Erythroblast (primary cell): Measurements from ENCODE around the gene IGFALS.

Source experiments
- DNase-seq, 2 experiments: peaks; one replicate each; lab custom pipeline; 2025; lab: John Stamatoyannopoulos, UW
- GATA1 ChIP-seq: IDR thresholded peaks from 2 replicates; pipeline ENCODE4 v1.6.1; 2011; ENCODE audit warnings: low read depth, mild to moderate bottlenecking, control low read depth, low read length, moderate library complexity
- POLR2A ChIP-seq: IDR thresholded peaks from 2 replicates; pipeline ENCODE4 v1.6.1; 2011; ENCODE audit warnings: mild to moderate bottlenecking, low read length

Gene IGFALS

GRCh38 chr16:1822801-1823200, 29.3 kb upstream of the IGFALS start:
- TF ChIP-seq POLR2A (no peak), GATA1 (no peak)
- no peak for DNase-seq

DNA sequence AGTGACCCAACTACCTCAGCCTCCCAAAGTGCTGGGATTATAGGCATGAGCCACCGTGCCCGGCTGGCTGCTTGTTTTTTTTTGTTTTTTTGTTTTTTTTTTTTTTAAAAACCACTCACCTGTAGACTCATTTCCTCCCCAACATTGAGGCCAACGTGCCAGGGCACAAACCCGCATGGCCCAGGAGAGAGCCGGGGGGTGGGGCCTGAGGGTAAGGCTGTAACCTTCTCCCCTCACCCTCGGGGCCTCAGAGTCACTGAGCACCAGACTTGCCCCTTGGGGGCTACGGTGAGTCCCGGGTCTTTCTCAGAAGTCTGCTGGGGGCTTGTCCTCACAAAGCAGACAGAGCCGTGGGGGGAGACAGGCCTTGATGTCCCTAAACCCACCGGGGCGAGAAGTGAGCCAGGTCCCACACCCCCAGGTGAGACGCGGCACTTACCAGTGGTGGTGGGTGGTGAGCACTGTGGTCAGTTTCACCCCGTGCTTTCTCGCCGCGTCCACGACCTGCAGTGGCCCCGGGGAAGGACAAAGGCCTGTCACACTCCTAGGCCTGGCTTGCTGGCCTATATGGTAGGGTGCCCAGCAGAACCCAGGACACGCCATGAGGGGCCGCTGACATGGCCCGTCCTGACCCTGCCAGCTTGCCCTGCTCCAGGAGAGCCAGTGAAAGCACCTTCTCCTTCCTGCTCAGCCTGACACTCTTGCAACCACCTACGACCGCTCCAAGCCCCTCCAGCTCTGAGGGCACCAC, 28.5 kb upstream of the IGFALS start:
- DNase-seq, result no peak
- TF ChIP-seq POLR2A (no peak), GATA1 (no peak)

DNA sequence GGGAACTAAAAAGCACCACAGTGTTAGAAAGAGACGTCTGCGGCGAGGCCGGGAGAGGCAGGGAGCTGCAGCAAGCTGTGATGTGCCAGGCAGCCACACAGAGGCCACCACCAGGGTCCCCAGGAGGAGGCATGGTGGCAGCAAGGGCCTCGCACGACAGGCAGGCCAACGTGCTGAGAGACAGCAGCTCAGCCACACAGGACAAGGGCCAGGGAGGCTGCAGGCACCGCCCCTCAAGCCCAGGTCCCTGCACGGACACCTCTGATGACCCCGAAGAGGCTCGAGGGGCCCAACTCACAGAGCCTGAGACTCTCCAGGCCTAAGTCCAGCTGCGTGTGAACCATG, 27.4 kb upstream of the IGFALS start:
- no peak for DNase-seq
- TF ChIP-seq GATA1 (no peak), POLR2A (no peak)

- TF ChIP-seq POLR2A (peak; percentile 77), GATA1 (no peak)
- peak; percentile 75 to 87 for DNase-seq
Measured at GRCh38 chr16:1820096-1820945, 26.8 kb upstream of the IGFALS start.

- no peak for TF ChIP-seq GATA1
- no peak for DNase-seq
Measured at GRCh38 chr16:1819611-1820010, 26.1 kb upstream of the IGFALS start.

- no peak for DNase-seq
- no peak for TF ChIP-seq GATA1
- no peak for TF ChIP-seq POLR2A
Measured at GRCh38 chr16:1818873-1819525, 25.5 kb upstream of the IGFALS start.

DNA sequence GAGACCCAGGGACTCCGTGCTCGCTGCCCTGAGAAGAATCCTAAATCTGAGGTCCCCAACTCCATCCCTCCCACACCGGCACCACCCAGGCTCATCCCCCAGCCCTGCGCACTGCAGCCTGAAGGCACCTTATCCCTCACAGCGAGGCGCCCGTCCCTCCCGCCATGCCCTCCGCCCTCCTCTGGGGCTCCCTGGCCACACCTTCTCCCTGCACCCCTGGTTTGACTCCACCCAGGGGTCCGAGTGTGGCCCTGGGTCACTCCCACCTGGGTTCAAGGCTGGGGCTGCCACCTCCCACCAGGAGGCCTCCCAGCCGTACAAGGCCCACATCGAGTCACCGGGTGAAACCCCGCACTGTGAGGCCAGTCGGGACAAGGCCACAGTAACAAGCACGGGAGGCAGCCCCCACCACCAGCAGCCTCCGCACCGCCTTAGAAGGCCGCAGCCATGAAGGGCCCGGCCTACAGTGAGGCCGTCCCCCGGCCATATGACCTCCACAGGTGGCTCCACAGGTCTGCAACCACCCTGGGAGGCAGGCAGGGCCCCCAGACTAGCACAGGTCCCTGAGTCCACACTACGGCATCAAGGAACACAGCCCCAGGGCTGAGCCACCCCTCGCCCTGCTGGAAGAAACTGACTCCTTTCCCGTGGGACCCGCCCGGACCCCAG, 24.8 kb upstream of the IGFALS start:
- no peak for DNase-seq
- TF ChIP-seq POLR2A, result no peak
- TF ChIP-seq GATA1, result no peak

GRCh38 chr16:1817716-1818115, 24.2 kb upstream of the IGFALS start:
- no peak for DNase-seq
- TF ChIP-seq GATA1 (no peak), POLR2A (no peak)

DNA sequence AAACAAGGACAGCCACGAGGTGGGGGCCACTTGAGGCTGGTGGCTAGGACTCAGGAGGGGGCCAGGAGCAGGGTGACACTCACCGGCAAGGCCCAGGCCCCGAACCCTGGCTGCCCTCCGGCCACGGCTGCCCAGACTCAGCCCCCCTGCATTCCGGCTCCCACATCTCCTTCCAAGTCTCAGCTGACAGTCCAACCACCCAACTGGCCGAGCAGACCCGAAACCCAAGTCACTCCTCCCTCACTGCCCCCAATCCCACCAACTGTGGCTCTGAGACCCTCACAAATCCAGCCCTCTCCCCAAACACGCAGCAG, 23.7 kb upstream of the IGFALS start:
- no peak for DNase-seq
- TF ChIP-seq POLR2A, result no peak
- no peak for TF ChIP-seq GATA1

- no peak for DNase-seq
- TF ChIP-seq GATA1 (no peak), POLR2A (no peak)
Measured at GRCh38 chr16:1816396-1817275, 23.1 kb upstream of the IGFALS start.

DNA sequence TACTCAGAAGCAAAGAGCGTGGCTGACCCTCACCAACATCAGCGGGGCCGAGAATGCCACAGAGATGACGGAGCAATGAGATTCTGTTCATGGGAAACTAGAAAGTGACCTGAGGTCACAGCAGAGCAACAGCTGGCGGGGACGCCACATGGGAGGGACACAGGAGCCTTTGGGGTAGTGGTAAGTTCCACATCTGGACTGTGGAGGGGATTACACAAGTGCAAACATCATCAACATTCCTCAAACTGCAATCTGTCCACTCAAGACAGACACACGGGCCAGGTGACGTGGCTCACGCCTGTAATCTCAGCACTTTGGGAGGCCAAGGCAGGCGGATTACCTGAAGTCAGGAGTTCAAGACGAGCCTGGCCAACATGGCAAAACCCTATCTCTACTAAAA, 22.0 kb upstream of the IGFALS start:
- TF ChIP-seq POLR2A (no peak), GATA1 (no peak)
- DNase-seq, result no peak

DNA sequence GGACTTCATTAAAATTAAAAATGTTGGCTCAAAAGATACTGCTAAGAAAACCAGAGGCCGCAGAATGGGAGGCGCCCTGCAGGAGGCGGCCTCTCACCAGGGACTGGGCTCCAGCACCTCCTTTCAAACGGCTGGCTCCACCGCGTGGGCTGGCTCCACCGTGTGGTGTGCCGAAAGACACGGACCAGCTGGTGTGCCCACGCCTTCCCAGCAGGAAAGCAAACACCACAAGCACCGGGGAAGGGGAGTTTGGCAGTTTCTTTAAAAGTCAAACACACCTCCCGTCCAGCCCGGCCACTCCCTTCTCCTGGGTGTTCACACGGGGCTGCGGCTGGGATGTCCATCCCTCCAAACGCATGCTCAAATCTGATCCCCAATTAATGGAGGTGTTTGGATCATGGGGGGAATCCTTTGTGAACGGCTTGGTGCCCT, 19.2 kb upstream of the IGFALS start:
- peak; percentile 82 to 84 for DNase-seq
- no peak for TF ChIP-seq GATA1
- no peak for TF ChIP-seq POLR2A

GRCh38 chr16:1810536-1810935, 17.0 kb upstream of the IGFALS start:
- TF ChIP-seq GATA1 (no peak), POLR2A (no peak)
- no peak for DNase-seq
